ENCODE measurements around the gene HDHD3. TPM values are rescaled to one million over a fixed set of nuclear protein-coding genes. Genes with fewer than 3 reads are reported as not detected.

HDHD3 gene
- total RNA-seq, 2 experiments from 2014 or later, result 16.0 to 18.1 TPM

GRCh38 chr9:113364951-113365350 is 11.8 kb downstream of the HDHD3 start:
- Histone ChIP-seq H3K27ac (ENCODE audit: low read depth, low read length, poor library complexity, severe bottlenecking) (no peak overlapping the region), H2AFZ (ENCODE audit: low read length) (no peak overlapping the region), H3K4me1 (ENCODE audit: insufficient read depth, low read length, poor library complexity, severe bottlenecking) (no peaks in the 10 kb centered on the region), H4K20me1 (ENCODE audit: insufficient read depth, low read length) (no peaks in the 10 kb centered on the region; the same call in 1 of the 2 replicates), H3K79me2 (ENCODE audit: insufficient read depth, low read depth, low read length) (no peaks in the 10 kb centered on the region), H3K4me2 (ENCODE audit: low read length) (no peak overlapping the region), H3K9me3 (ENCODE audit: low read length) (no peaks in the 10 kb centered on the region), H3K9me2 (ENCODE audit: insufficient read depth, low read length) (no peaks in the 10 kb centered on the region), H3K4me3 (ENCODE audit: low read depth, low read length, poor library complexity, severe bottlenecking) (no peak overlapping the region), H3K36me3 (ENCODE audit: insufficient read depth, low read length) (no peaks in the 10 kb centered on the region)
- ChIA-PET CTCF (ENCODE audit: unreplicated experiment) (interaction anchor here (0.6 to 1.0 kb wide), 2 partner anchors 15 to 16 kb away, joined by 3 to 4 read pairs; no protein-coding TSS in a partner anchor), POLR2A (interaction anchor here (0.6 to 1.1 kb wide), 7 partner anchors 8 to 1578 kb away, joined by 3 to 6 read pairs (median 4); no protein-coding TSS in a partner anchor)
- TF ChIP-seq EZH2phosphoT487 (IDR thresholded peaks at IDR 0.05; ENCODE audit: borderline replicate concordance, low read depth, low read length) (no peak), CTCF (conservative IDR thresholded peaks at IDR 0.05; ENCODE audit: low read length) (no peak)
- intact Hi-C loops (cut with micrococcal nuclease; ENCODE audit: unreplicated experiment), result no loop called here
- no peak for DNase-seq (ENCODE audit: low spot score)
- no TSS peak for BruUV-seq (replicated peaks)

- CTCF ChIA-PET (ENCODE audit: unreplicated experiment), result no interaction called here
- no peak overlapping the region for H3K4me3 ChIP-seq (ENCODE audit: low read depth, low read length, poor library complexity, severe bottlenecking)
- H3K9me2 ChIP-seq (ENCODE audit: insufficient read depth, low read length), result no peaks in the 10 kb centered on the region
- TF ChIP-seq EZH2phosphoT487 (IDR thresholded peaks at IDR 0.05; ENCODE audit: borderline replicate concordance, low read depth, low read length) (no peak), CTCF (conservative IDR thresholded peaks at IDR 0.05; ENCODE audit: low read length) (no peak)
- H3K79me2 ChIP-seq (ENCODE audit: insufficient read depth, low read depth, low read length), result no peaks in the 10 kb centered on the region
- no TSS peak for BruUV-seq (replicated peaks)
- POLR2A ChIA-PET, result interaction anchor here (0.6 to 1.2 kb wide), 3 partner anchors 15 to 89 kb away, joined by 3 to 5 read pairs (median 3); partner anchors contain the start of gene WDR31
- H3K4me2 ChIP-seq (ENCODE audit: low read length), result no peak overlapping the region
- H3K27ac ChIP-seq (ENCODE audit: low read depth, low read length, poor library complexity, severe bottlenecking), result no peak overlapping the region
- H4K20me1 ChIP-seq (ENCODE audit: insufficient read depth, low read length), result no peaks in the 10 kb centered on the region; the same call in 1 of the 2 replicates
- no peaks in the 10 kb centered on the region for H3K9me3 ChIP-seq (ENCODE audit: low read length)
- no peak for DNase-seq (ENCODE audit: low spot score)
- H3K4me1 ChIP-seq (ENCODE audit: insufficient read depth, low read length, poor library complexity, severe bottlenecking), result no peaks in the 10 kb centered on the region
- no peaks in the 10 kb centered on the region for H3K36me3 ChIP-seq (ENCODE audit: insufficient read depth, low read length)
- H2AFZ ChIP-seq (ENCODE audit: low read length), result no peak overlapping the region
- intact Hi-C loops (cut with micrococcal nuclease; ENCODE audit: unreplicated experiment), result no loop called here
Observed at GRCh38 chr9:113363336-113363735, 13.4 kb downstream of the HDHD3 start.

- intact Hi-C loops (cut with micrococcal nuclease; ENCODE audit: unreplicated experiment), result no loop called here
- Histone ChIP-seq H3K4me1 (ENCODE audit: insufficient read depth, low read length, poor library complexity, severe bottlenecking) (no peaks in the 10 kb centered on the region), H2AFZ (ENCODE audit: low read length) (no peak overlapping the region), H3K79me2 (ENCODE audit: insufficient read depth, low read depth, low read length) (no peaks in the 10 kb centered on the region), H4K20me1 (ENCODE audit: insufficient read depth, low read length) (no peaks in the 10 kb centered on the region; the same call in 1 of the 2 replicates), H3K36me3 (ENCODE audit: insufficient read depth, low read length) (no peaks in the 10 kb centered on the region), H3K9me2 (ENCODE audit: insufficient read depth, low read length) (no peaks in the 10 kb centered on the region), H3K4me2 (ENCODE audit: low read length) (no peak overlapping the region), H3K9me3 (ENCODE audit: low read length) (no peaks in the 10 kb centered on the region), H3K27ac (ENCODE audit: low read depth, low read length, poor library complexity, severe bottlenecking) (no peak overlapping the region), H3K4me3 (ENCODE audit: low read depth, low read length, poor library complexity, severe bottlenecking) (no peak overlapping the region)
- ChIA-PET POLR2A (interaction anchor here (1.4 kb wide), 1 partner anchor 14 kb away, joined by 3 read pairs; no protein-coding TSS in a partner anchor), CTCF (ENCODE audit: unreplicated experiment) (no interaction called here)
- BruUV-seq (replicated peaks), result no TSS peak
- no peak for TF ChIP-seq CTCF (conservative IDR thresholded peaks at IDR 0.05; ENCODE audit: low read length)
- no peak for TF ChIP-seq EZH2phosphoT487 (IDR thresholded peaks at IDR 0.05; ENCODE audit: borderline replicate concordance, low read depth, low read length)
- DNase-seq (ENCODE audit: low spot score), result no peak
Observed at GRCh38 chr9:113361304-113362018, 15.3 kb downstream of the HDHD3 start.

All from OCI-LY7 (cell line).